ENCODE measurements around the gene MYO15A.

Gene MYO15A

GRCh38 chr17:18156976-18157280 lies 48.4 kb downstream of the MYO15A start:
- no peaks in the 10 kb centered on the region for H3K9me3 ChIP-seq (ENCODE audit: control insufficient read depth, low read length)
- H3K9ac ChIP-seq: no peak overlapping the region
- no peaks in the 10 kb centered on the region for H3K4me1 ChIP-seq
- no peaks in the 10 kb centered on the region for H3K79me2 ChIP-seq
- no peak overlapping the region for H3K4me2 ChIP-seq (ENCODE audit: low read length)
- H2AFZ ChIP-seq: no peak overlapping the region
- no peak for TF ChIP-seq CTCF (IDR thresholded peaks at IDR 0.05)
- no peaks in the 10 kb centered on the region for H3K27me3 ChIP-seq (ENCODE audit: control insufficient read depth, insufficient read depth, low read length)
- H3K4me3 ChIP-seq (ENCODE audit: low read depth, low read length): no peak overlapping the region
- no peak overlapping the region for H3K27ac ChIP-seq
- no peaks in the 10 kb centered on the region for H3K36me3 ChIP-seq (ENCODE audit: control insufficient read depth, insufficient read depth, low read length)

GRCh38 chr17:18157354-18157985 lies 48.9 kb downstream of the MYO15A start:
- H3K9me3 ChIP-seq (ENCODE audit: control insufficient read depth, low read length): no peaks in the 10 kb centered on the region
- H2AFZ ChIP-seq: no peak overlapping the region
- no peaks in the 10 kb centered on the region for H3K36me3 ChIP-seq (ENCODE audit: control insufficient read depth, insufficient read depth, low read length)
- no peak overlapping the region for H3K9ac ChIP-seq
- no peak for TF ChIP-seq CTCF (IDR thresholded peaks at IDR 0.05)
- H3K27me3 ChIP-seq (ENCODE audit: control insufficient read depth, insufficient read depth, low read length): no peaks in the 10 kb centered on the region
- no peak overlapping the region for H3K4me3 ChIP-seq (ENCODE audit: low read depth, low read length)
- no peak overlapping the region for H3K4me2 ChIP-seq (ENCODE audit: low read length)
- H3K27ac ChIP-seq: no peak overlapping the region
- H3K79me2 ChIP-seq: no peaks in the 10 kb centered on the region
- H3K4me1 ChIP-seq: no peaks in the 10 kb centered on the region

- Histone ChIP-seq H2AFZ (peak overlapping the region; percentile 61), H3K9me3 (ENCODE audit: control insufficient read depth, low read length) (no peaks in the 10 kb centered on the region), H3K79me2 (no peaks in the 10 kb centered on the region), H3K4me3 (ENCODE audit: low read depth, low read length) (peak overlapping the region; percentile 16), H3K36me3 (ENCODE audit: control insufficient read depth, insufficient read depth, low read length) (no peaks in the 10 kb centered on the region), H3K9ac (no peak overlapping the region), H3K27me3 (ENCODE audit: control insufficient read depth, insufficient read depth, low read length) (no peaks in the 10 kb centered on the region), H3K4me2 (ENCODE audit: low read length) (peak overlapping the region; percentile 79), H3K4me1 (no peaks in the 10 kb centered on the region), H3K27ac (no peak overlapping the region)
- no peak for TF ChIP-seq CTCF (IDR thresholded peaks at IDR 0.05)
Observed at GRCh38 chr17:18158022-18158600, 49.6 kb downstream of the MYO15A start.

- no peak overlapping the region for H3K9ac ChIP-seq
Observed at GRCh38 chr17:18159551-18160120, 51.1 kb downstream of the MYO15A start.

More at GRCh38 chr17:18159551-18160120, 51.1 kb downstream of the MYO15A start:
- H3K79me2 ChIP-seq: no peaks in the 10 kb centered on the region
- no peaks in the 10 kb centered on the region for H3K27me3 ChIP-seq (ENCODE audit: control insufficient read depth, insufficient read depth, low read length)
- H2AFZ ChIP-seq: no peak overlapping the region
- no peaks in the 10 kb centered on the region for H3K36me3 ChIP-seq (ENCODE audit: control insufficient read depth, insufficient read depth, low read length)
- H3K4me3 ChIP-seq (ENCODE audit: low read depth, low read length): no peak overlapping the region
- H3K27ac ChIP-seq: no peak overlapping the region
- TF ChIP-seq CTCF (IDR thresholded peaks at IDR 0.05): no peak
- H3K9me3 ChIP-seq (ENCODE audit: control insufficient read depth, low read length): no peaks in the 10 kb centered on the region
- H3K4me2 ChIP-seq (ENCODE audit: low read length): no peak overlapping the region
- peaks cover 7% of the 10 kb centered on the region for H3K4me1 ChIP-seq
